Measurements from ENCODE around the gene MAP6D1. TPM values are rescaled to one million over a fixed set of nuclear protein-coding genes. Genes with fewer than 3 reads are reported as not detected.

MAP6D1 gene
- total RNA-seq, 1 donor from 2014 or later = not detected

GRCh38 chr3:183844606-183845005 lies 19.2 kb upstream of the MAP6D1 start:
- intact Hi-C loops (cut with DNase I) = no loop called here
- DNase-seq (ENCODE audit: low spot score in 2 of 2) = no peak
- no peaks in the 10 kb centered on the region for H3K4me1 ChIP-seq
- peaks cover 46 to 76% of the 10 kb centered on the region in 2 donors for H3K36me3 ChIP-seq
- H3K9me3 ChIP-seq = no peaks in the 10 kb centered on the region
- H3K4me3 ChIP-seq = no peak overlapping the region
- no peaks in the 10 kb centered on the region for H3K27me3 ChIP-seq
- H3K27ac ChIP-seq = no peak overlapping the region
- TF ChIP-seq CTCF (IDR thresholded peaks at IDR 0.05) = no peak

GRCh38 chr3:183839751-183840150 lies 14.4 kb upstream of the MAP6D1 start:
- Histone ChIP-seq H3K27ac (no peak overlapping the region), H3K27me3 (no peaks in the 10 kb centered on the region), H3K4me1 (no peaks in the 10 kb centered on the region), H3K36me3 (peaks cover 33 to 68% of the 10 kb centered on the region in 2 donors), H3K9me3 (no peaks in the 10 kb centered on the region), H3K4me3 (no peak overlapping the region)
- intact Hi-C loops (cut with DNase I) = no loop called here
- no peak for TF ChIP-seq CTCF (IDR thresholded peaks at IDR 0.05)
- DNase-seq (ENCODE audit: low spot score in 2 of 2) = no peak

GRCh38 chr3:183837894-183838293 lies 12.5 kb upstream of the MAP6D1 start:
- TF ChIP-seq CTCF (IDR thresholded peaks at IDR 0.05) = no peak
- H3K9me3 ChIP-seq = no peaks in the 10 kb centered on the region
- DNase-seq (ENCODE audit: low spot score in 2 of 2) = no peak
- H3K4me3 ChIP-seq = no peak overlapping the region
- no peaks in the 10 kb centered on the region for H3K27me3 ChIP-seq
- peaks cover 24 to 67% of the 10 kb centered on the region in 2 donors for H3K36me3 ChIP-seq
- no peaks in the 10 kb centered on the region for H3K4me1 ChIP-seq
- no peak overlapping the region for H3K27ac ChIP-seq
- intact Hi-C loops (cut with DNase I) = no loop called here

GRCh38 chr3:183837390-183837789 lies 12.0 kb upstream of the MAP6D1 start:
- Histone ChIP-seq H3K27ac (no peak overlapping the region), H3K4me3 (no peak overlapping the region), H3K27me3 (no peaks in the 10 kb centered on the region), H3K36me3 (peaks cover 26 to 69% of the 10 kb centered on the region in 2 donors), H3K9me3 (no peaks in the 10 kb centered on the region), H3K4me1 (no peaks in the 10 kb centered on the region)
- no peak for DNase-seq (ENCODE audit: low spot score in 2 of 2)
- no peak for TF ChIP-seq CTCF (IDR thresholded peaks at IDR 0.05)
- intact Hi-C loops (cut with DNase I) = no loop called here

- Histone ChIP-seq H3K27me3 (no peaks in the 10 kb centered on the region), H3K27ac (no peak overlapping the region), H3K9me3 (no peaks in the 10 kb centered on the region), H3K4me3 (no peak overlapping the region), H3K4me1 (no peaks in the 10 kb centered on the region), H3K36me3 (peaks cover 15 to 50% of the 10 kb centered on the region in 2 donors)
- intact Hi-C loops (cut with DNase I) = no loop called here
- no peak for DNase-seq (ENCODE audit: low spot score in 2 of 2)
- TF ChIP-seq CTCF (IDR thresholded peaks at IDR 0.05) = no peak
Measured at GRCh38 chr3:183833516-183833915, 8.1 kb upstream of the MAP6D1 start.

GRCh38 chr3:183830187-183830586 lies 4.8 kb upstream of the MAP6D1 start:
- Histone ChIP-seq H3K4me3 (no peak overlapping the region), H3K36me3 (peaks cover 19 to 41% of the 10 kb centered on the region in 2 donors), H3K27ac (no peak overlapping the region), H3K9me3 (no peaks in the 10 kb centered on the region), H3K27me3 (no peaks in the 10 kb centered on the region), H3K4me1 (peaks cover 0 to under 1% of the 10 kb centered on the region in 2 donors)
- TF ChIP-seq CTCF (IDR thresholded peaks at IDR 0.05) = no peak
- no peak for DNase-seq (ENCODE audit: low spot score in 2 of 2)
- intact Hi-C loops (cut with DNase I) = no loop called here
